K562 treated with DMSO at 1 percent for 24 hours (cell line): Measurements from ENCODE around the gene OR52A1. TPM values are rescaled to one million over a fixed set of nuclear protein-coding genes. Genes with fewer than 3 reads are reported as not detected.

Experiments
- total RNA-seq: library from RNA; unstranded; fragments of 300-600 nt; gene quantifications from 2 replicates; pipeline ENCODE4 v1.2.3, GENCODE V29; 2022; ENCODE audit warnings: low read depth; ENCODE audit not compliant: insufficient read depth

Gene OR52A1
- not detected in 2 replicates for total RNA-seq

DNA sequence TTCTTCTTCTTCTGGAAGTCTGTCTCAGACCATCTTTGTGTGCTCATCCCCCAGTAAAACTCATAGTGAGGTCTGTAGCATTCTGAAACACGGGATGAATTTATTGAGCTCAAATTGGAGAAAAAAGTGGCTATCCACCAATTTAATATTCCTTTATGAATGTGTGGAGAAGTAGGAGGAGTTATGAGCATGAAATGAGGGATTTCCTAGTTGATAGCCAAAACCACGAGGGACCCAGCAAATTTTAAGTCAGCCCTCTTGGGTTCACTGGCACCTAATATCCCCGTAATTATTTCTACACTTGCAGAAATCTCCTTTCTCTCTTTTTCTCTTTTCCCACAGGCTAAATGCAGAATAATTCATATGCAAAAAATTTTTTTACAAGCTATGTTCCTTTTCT, at the start of gene OR52A1:
Gene OR52A1 (minus strand): TSS at position 101 of the 400 bp plus-strand sequence. CDS start 2,388 bp downstream, outside the sequence.

DNA sequence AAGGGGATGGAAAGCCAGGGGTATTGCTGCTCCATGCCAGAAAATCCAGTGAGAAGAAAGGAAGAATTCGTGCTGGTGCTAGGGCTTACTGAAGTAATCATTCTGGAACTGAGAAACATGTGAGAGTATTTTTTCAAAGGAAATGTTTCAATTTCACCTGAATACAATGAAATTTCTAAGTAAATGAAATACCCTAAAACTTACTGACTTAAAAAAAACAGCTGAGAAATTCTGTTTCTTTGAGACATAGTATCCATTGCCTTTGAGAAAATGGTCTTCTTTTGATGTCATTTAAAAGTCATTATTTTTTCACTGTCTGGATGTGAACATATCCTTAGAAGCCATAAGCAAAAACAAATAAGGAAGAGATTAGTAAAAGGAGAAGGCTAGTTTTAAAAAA, 46.0 kb upstream of the OR52A1 start, which contains the start of gene OR51V1:
Gene OR51V1 (minus strand): TSS at position 101 of the 400 bp plus-strand sequence. CDS start 0 bp downstream, at position 101.

DNA sequence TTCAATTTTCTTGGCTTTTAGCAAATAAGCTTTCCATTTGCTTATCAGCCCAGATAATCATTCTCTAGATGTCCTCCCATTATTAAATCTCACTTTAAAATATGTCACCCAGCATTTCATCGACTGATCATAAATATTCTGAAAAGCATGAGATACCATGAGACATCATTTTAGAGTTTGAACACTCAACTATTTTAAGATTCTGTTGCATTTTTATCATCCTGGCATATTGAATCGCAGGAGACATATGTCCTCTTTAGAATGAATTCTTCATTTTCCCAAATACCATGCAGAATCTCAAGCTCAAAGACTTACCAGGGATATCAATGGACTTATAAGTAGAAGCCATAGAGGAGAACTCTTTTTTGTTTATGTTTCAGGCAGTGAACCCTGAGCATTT, 16.6 kb downstream of the OR52A1 start, which contains the start of gene OR52A5:
Gene OR52A5 (minus strand): TSS at position 361 of the 400 bp plus-strand sequence. CDS start 5,714 bp downstream, outside the sequence.

Other genes with a start within 250 kb of the OR52A1 start
- not detected in 2 replicates for gene OR51G2, start 235.4 kb downstream of the OR52A1 start, total RNA-seq
- not detected in 2 replicates for gene OR51G1, start 230.4 kb downstream of the OR52A1 start, total RNA-seq
- not detected in 2 replicates for gene OR51A4, start 207.2 kb downstream of the OR52A1 start, total RNA-seq
- not detected in 2 replicates for gene OR51A2, start 199.0 kb downstream of the OR52A1 start, total RNA-seq
- gene OR51L1, start 159.9 kb downstream of the OR52A1 start, total RNA-seq: not detected in 2 replicates
- gene OR52J3, start 108.2 kb downstream of the OR52A1 start, total RNA-seq: not detected in 2 replicates
- not detected in 2 replicates for gene OR52E2, start 95.1 kb downstream of the OR52A1 start, total RNA-seq
- not detected in 2 replicates for gene OR52E1, start 85.2 kb downstream of the OR52A1 start, total RNA-seq
- not detected in 2 replicates for gene OR52A5, start 16.4 kb downstream of the OR52A1 start, total RNA-seq
- gene OR51V1, start 45.9 kb upstream of the OR52A1 start, total RNA-seq: not detected in 2 replicates
- gene HBB, start 72.3 kb upstream of the OR52A1 start, total RNA-seq: not detected in 2 replicates
- 10.4 and 12.5 TPM in 2 replicates for gene HBD, start 79.7 kb upstream of the OR52A1 start, total RNA-seq
- gene HBG1, start 95.1 kb upstream of the OR52A1 start, total RNA-seq: 397 and 400 TPM in 2 replicates
- 1,595 and 1,633 TPM in 2 replicates for gene HBG2, start 100.0 kb upstream of the OR52A1 start, total RNA-seq
- 959 and 977 TPM in 2 replicates for gene HBE1, start 115.2 kb upstream of the OR52A1 start, total RNA-seq
- gene OR51B4, start 147.2 kb upstream of the OR52A1 start, total RNA-seq: 35.4 and 49.8 TPM in 2 replicates
- gene OR51B2, start 169.5 kb upstream of the OR52A1 start, total RNA-seq: 3.0 and 3.1 TPM in 2 replicates
- gene OR51B5, start 188.8 kb upstream of the OR52A1 start, total RNA-seq: 36.2 and 41.7 TPM in 2 replicates
- gene OR51B6, start 196.8 kb upstream of the OR52A1 start, total RNA-seq: not detected in 2 replicates
- gene OR51M1, start 229.1 kb upstream of the OR52A1 start, total RNA-seq: not detected in 2 replicates